Glutamatergic neuron (in vitro differentiated cells): ENCODE results near the gene RFX2. TPM values are rescaled to one million over a fixed set of nuclear protein-coding genes. Genes with fewer than 3 reads are reported as not detected.
"Not testable (repeated sequence)": the region's sequence is repeated elsewhere in the genome, so short reads cannot be mapped to it uniquely, and the experiment has no call there.

ENCODE experiments used
- DNase-seq: peaks from one replicate; pipeline ENCODE4 v3.0.0; 2022
- H3K27ac Mint-ChIP-seq: one replicate; pipeline ENCODE4 v1.8.0; 2020; ENCODE audit warnings: mild to moderate bottlenecking, mixed read lengths, inconsistent platforms; ENCODE audit not compliant: unreplicated experiment
- H3K27me3 Mint-ChIP-seq: one replicate; pipeline ENCODE4 v1.8.0; 2020; ENCODE audit warnings: mild to moderate bottlenecking, moderate library complexity, mixed read lengths, inconsistent platforms; ENCODE audit not compliant: unreplicated experiment
- H3K36me3 Mint-ChIP-seq: one replicate; pipeline ENCODE4 v1.8.0; 2020; ENCODE audit warnings: mild to moderate bottlenecking, mixed read lengths, inconsistent platforms; ENCODE audit not compliant: unreplicated experiment
- H3K4me1 Mint-ChIP-seq: one replicate; pipeline ENCODE4 v1.8.0; 2020; ENCODE audit warnings: mild to moderate bottlenecking, low read depth, mixed read lengths, inconsistent platforms; ENCODE audit not compliant: unreplicated experiment
- H3K4me3 Mint-ChIP-seq: one replicate; pipeline ENCODE4 v1.8.0; 2020; ENCODE audit warnings: mild to moderate bottlenecking, mixed read lengths, inconsistent platforms; ENCODE audit not compliant: unreplicated experiment
- H3K9me3 Mint-ChIP-seq: one replicate; pipeline ENCODE4 v1.8.0; 2020; ENCODE audit warnings: mild to moderate bottlenecking, moderate library complexity, mixed read lengths, inconsistent platforms; ENCODE audit not compliant: unreplicated experiment
- CTCF ChIP-seq: fragments of 200-600 bp; sonication (generic); IDR thresholded peaks from one replicate; pipeline ENCODE4 v1.5.0; 2021; ENCODE audit not compliant: partially characterized antibody, unreplicated experiment
- total RNA-seq: library from RNA; stranded (reverse); fragmentation: NEBNext Ultra II Directional; extraction: Animal tissue kit (Norgen Biotek cat#: 25700); gene quantifications from one replicate; pipeline ENCODE4 v1.2.1, GENCODE V29; 2021; ENCODE audit not compliant: unreplicated experiment

RFX2 gene
- total RNA-seq, 1 donor from 2014 or later, result 4.3 TPM

GRCh38 chr19:5989388-5990074 is 120.8 kb downstream of the RFX2 start:
- Mint-ChIP-seq H3K4me1 (peaks cover 9% of the 10 kb centered on the region), H3K36me3 (no peaks in the 10 kb centered on the region), H3K9me3 (no peaks in the 10 kb centered on the region), H3K27me3 (peaks cover 10% of the 10 kb centered on the region), H3K27ac (no peak overlapping the region), H3K4me3 (no peak overlapping the region)
- no peak for TF ChIP-seq CTCF
- no peak for DNase-seq

- Mint-ChIP-seq H3K36me3 (no peaks in the 10 kb centered on the region), H3K4me3 (no peak overlapping the region), H3K9me3 (no peaks in the 10 kb centered on the region), H3K4me1 (peaks cover 6% of the 10 kb centered on the region), H3K27ac (no peak overlapping the region), H3K27me3 (peaks cover 7% of the 10 kb centered on the region)
- no peak for TF ChIP-seq CTCF
- DNase-seq, result no peak
Measured at GRCh38 chr19:5988517-5989387, 121.5 kb downstream of the RFX2 start.

- Mint-ChIP-seq H3K4me3 (no peak overlapping the region), H3K27ac (no peak overlapping the region), H3K4me1 (no peaks in the 10 kb centered on the region), H3K9me3 (no peaks in the 10 kb centered on the region), H3K36me3 (no peaks in the 10 kb centered on the region), H3K27me3 (peaks cover 4% of the 10 kb centered on the region)
- TF ChIP-seq CTCF, result peak; percentile 92
- peak; percentile 81 for DNase-seq
Measured at GRCh38 chr19:5987077-5987818, 123.1 kb downstream of the RFX2 start.

- not testable (repeated sequence) for H3K27ac Mint-ChIP-seq, H3K4me3 Mint-ChIP-seq, H3K36me3 Mint-ChIP-seq
Measured at GRCh38 chr19:5985837-5986236, 124.5 kb downstream of the RFX2 start.

GRCh38 chr19:5985098-5985783 is 125.1 kb downstream of the RFX2 start:
- Mint-ChIP-seq H3K27ac (no peak overlapping the region), H3K9me3 (no peaks in the 10 kb centered on the region), H3K36me3 (no peaks in the 10 kb centered on the region), H3K4me1 (no peaks in the 10 kb centered on the region), H3K27me3 (peaks cover 4% of the 10 kb centered on the region), H3K4me3 (no peak overlapping the region)
- no peak for DNase-seq
- TF ChIP-seq CTCF, result no peak

More at GRCh38 chr19:5985837-5986236, 124.5 kb downstream of the RFX2 start:
- H3K9me3 Mint-ChIP-seq, DNase-seq, H3K4me1 Mint-ChIP-seq, H3K27me3 Mint-ChIP-seq: not testable (repeated sequence)
